HG03457 (cell line): ENCODE data around the gene FARP1.

Experiments
- ATAC-seq: cut with Tn5 transposase; IDR thresholded peaks from one replicate; pipeline ENCODE4 v1.9.1; 2021; ENCODE audit warnings: moderate number of reproducible peaks; ENCODE audit not compliant: unreplicated experiment

FARP1 gene

DNA sequence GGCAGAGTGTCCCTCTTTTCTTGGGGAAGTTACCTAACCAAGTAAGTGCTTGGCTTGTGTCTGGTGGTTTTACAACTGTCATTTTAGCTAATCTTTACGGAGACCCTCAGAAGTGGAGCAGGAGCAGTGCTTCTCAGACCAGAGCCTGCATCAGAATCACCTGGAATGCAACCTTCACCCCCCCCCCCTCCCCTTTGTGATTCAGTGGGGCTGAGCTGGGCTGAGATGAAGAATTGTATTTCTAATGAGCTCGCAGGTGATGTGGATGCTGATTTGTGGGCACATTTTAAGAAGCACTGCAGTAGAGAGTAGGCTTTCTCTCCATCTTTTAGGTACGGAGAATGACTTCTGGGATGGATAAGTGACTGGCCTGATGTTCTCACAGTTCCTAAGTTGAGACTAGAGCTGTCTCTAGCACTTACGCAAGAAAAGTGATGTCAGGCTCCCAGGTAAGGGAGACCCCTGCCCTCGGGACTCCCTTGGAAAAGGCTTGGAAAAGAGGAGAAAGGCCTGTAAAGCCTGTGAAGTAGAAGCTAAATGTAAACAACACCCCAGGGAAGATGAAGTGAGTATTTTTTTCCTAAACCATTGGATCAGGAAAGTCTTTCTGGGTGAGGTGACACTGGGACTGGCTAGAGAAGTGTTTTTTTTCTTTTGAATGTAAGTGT is 57.5 kb downstream of the FARP1 start:
- ATAC-seq, result no peak

DNA sequence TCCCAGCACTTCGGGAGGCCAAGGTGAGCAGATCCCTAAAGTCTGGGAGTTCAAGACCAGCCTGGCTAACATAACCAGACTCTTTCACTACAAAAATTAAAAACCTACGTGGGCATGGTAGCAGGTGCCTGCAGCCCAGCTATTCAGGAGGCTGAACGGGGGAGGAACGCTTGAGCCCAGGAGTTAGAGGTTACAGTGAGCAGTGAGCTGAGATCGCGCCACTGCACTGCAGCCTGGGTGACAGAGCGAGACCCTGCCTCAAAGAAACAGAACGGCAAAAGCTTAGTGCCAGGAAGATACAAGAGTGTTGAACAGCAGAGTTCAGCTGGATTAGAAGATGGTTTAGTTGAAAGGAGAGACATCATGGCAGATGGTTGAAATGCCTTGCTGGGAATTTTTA is 58.3 kb downstream of the FARP1 start:
- no peak for ATAC-seq

DNA sequence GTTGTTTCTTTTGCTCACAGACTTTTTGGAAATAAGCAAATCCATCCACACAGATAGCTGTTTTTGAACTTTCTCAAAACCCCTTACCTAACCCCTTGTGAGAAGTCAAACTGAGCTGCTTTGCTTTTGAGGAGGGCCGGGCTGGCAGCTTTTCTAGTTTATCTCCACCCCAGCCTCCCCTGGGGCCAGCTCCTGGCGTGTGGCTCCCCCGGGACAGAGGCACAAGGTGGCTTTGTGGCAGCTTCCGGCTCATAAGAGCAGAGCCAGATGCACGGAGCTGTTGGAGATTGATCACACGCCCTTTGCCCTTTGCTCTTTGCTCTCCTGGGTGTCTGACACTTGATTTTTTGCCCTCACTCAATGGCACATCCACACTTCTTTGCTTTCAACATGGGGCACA is 59.1 kb downstream of the FARP1 start:
- no peak for ATAC-seq

DNA sequence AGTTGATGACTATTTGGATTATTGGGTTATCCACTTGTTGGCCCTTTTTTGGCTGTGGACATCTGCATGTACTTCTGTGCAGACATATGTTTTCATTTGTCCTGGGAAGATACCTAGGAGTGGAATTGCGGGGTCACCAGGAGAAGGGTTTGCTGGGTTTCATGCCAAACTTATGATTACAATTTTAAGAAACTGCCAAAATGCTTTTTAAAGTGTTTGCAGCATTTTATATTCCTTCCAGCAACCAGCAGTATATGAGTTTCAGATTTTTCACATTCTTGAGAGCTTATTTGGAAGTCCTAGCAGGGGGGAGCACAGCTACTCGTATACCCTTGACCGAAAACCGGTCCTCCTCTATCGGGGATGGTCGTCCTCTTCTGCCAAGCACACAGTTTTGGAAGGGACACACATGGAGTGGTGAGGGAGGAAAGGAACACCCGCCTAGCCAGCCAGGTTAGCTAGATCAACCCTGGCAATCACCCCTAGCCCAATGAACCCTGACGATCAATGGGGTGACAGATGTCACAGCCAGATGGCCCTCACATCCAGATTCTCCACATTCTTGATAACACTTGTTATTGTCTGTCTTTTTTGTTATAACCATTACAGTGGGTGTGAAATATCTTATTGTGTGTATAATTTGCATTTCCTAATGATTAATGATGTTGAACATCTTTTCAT is 60.9 kb downstream of the FARP1 start:
- no peak for ATAC-seq

DNA sequence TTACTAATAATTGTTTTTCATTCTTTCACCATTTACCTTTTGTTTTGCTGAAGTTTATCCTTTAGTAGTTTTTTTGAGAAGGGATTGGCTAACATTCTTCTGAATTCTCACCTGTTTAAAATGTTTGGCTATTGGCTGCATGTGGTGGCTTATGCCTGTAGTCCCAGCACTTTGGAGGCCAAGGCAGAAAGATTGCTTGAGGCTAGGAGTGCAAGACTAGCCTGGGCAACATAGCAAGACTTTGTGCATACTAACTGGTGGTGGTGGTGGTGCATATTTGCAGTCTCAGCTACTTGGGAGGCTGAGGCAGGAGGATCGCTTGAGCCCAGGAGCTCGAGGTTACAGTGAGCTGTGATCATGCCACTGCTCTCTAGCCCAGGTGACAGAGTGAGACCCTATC is 61.7 kb downstream of the FARP1 start:
- no peak for ATAC-seq

DNA sequence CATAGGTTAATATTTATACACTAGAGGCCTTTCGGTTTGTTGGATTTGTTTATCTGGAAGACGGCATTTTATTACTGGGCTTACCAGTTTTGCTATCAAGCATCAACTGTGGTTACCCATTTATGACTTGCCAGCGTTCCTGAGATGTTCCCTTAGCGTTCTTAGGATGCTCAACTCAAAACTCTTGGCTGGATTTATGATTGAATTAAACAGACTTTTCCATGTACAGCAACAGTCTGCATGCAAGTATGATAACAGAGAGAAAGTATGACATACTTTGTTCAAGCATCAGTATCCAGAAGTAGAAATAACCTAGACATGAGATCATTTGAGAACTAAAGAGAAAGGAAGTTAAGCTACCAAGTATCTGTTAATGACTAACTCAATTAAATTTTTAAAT is 64.1 kb downstream of the FARP1 start:
- no peak for ATAC-seq

DNA sequence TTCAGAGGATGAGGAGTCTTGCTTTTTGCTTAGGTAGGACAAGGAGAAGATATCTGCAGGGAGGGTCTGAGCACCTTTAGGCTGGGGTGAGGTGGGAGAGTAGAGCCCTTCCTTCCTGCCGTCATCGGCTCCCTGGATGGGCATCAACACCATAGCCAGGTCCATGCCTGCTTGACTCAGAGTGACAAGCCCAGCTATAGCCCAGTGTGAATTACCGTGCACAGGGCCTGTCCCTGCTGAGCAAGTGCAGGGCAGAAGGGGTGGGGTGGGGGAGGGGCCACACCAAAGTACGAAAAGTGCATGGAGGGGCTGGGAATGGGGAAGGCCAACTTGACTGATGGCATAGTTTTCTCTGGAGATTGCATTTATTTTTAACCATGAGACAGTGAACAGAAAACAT is 64.5 kb downstream of the FARP1 start:
- ATAC-seq, result no peak

DNA sequence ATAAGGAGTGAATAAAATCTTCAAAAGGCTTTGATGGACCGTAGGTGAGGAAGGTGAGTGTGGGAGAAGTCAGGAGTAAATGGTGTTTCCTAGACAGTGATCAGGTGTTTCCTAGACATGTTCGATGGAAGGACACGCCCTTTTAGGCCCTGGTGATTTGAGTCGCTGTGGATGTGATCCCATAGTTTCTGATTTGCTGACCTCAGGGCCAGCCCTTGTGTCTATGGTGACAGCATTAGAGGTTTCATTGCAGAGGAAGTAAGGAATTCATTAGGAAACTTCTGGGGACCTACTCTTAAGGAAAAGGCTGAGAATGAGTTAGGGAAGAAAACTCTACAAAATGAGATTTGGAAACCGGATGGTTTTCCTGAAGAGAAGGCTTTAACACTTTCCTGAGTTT is 65.7 kb downstream of the FARP1 start:
- no peak for ATAC-seq

DNA sequence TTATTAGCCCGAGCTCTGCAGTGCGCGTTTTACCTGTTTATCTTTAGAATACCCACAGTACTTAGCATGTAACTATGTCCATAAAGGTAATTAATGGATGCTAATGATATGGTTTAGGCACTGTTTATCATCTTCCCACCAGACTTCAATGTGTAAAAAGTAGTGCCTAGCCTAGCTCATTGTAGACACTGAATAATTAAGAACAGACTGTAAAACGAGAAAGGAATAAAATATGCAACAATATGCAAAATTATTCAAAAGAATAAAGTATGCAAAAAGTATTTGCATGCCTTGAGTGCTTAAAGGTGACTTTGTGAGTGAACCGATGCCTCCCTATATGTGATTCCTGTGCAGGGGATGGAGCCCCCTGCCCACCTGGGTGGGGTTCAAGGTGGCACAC is 69.9 kb downstream of the FARP1 start:
- no peak for ATAC-seq

DNA sequence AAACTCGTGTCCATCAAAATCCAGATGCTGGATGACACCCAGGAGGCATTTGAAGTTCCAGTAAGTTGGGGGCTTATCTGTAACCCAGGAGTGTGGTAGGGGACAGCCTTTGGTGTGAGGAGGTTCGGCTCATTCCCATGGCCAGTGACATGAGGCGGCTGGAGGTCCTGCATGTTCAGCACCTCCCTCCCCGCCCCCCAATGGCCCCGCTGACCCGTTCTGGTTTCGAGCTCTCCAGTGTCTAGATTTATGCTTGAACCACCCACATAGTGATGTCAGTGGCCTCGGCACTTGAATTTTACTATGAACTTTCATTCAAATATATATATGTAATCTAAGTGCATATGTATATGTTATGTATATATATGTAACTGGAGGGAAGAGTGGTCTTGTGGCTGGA is 70.5 kb downstream of the FARP1 start:
- ATAC-seq, result no peak

DNA sequence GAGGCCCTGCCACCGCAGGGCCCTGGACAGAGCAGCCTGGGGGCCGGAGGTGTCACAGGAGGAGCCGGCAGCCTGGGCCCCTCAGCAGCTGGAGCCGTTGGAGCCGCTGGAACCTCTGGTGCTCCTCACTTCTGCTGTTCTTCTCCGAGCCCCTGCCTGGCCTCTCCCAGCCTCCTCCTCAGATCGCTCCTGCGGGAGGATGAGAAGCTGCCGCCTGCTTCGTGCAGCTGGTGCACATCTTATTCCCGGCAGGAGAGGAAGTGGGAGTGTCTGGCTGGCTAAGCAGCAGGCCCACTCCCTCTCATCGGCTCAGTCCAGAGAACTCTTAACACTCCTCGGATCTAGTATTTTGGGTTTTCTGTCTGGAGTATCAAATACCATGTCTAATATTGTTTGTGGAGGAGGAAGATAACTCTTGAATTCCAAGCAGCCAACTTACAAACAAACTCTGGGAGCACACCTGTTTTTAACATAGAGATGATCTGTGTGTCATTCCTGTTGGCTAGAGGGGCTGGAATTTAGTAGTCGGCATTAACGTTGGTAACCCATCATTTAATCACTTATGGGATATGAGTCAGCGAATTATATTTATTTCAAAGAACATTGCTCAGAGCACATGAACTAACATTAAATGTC is 71.2 kb downstream of the FARP1 start:
- no peak for ATAC-seq

DNA sequence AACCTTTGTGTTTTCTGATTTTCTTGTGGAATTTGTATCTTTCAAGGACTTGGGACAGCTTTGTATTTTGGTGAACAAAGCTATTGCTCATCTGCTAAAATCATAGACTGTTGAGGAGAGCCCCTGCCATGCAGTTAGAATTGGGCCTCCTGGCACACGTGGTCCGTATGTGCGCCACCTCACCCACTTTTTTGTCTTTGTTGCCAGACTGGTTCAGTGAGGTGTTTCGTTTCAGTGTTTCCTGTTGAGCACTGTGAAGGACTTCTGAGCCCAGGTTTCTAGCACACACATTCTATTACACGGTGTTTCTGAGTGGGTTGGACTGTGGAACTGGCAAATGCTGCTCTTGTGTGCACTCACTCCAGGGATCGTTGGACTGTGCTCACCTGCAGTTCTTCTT is 71.8 kb downstream of the FARP1 start:
- ATAC-seq, result no peak

DNA sequence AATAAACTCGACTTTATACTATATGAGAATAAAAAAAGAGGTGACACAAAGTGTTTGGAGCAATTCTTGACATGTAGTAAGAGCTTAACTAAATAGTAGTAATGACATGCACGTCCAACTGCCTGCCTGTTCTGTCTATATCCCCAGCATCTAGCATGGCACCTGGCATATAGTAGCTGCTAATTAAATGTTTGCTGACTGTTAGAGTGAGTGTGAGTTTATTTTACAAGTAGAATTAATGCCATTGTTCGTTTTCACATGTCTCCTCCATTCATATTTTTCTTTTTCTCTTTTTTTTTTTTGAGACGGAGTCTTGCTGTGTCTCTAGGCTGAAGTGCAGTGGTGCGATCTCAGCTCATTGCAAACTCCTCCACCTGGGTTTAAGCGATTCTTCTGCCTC is 72.6 kb downstream of the FARP1 start:
- ATAC-seq, result no peak

DNA sequence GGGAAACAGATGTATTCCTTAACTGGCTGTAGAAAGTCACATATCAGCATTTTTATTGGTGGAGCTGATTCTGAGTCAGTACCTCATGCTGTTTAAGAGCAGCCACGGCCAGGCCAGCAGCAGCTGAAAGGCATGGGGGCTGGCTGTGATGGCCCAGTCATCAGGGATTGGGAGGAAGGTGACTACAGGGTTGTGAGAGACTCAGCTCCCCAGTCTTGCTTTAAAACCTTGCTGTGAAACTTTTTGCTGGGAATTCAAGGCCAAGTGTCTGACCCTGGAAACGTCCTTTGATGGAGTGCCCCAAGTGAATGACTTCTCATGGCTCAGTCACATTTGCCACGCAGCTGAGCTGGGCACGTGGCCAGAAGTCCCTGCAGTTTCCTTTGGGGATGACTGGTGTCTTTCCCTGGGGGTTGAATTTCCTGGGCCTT is 73.3 kb downstream of the FARP1 start:
- no peak for ATAC-seq

DNA sequence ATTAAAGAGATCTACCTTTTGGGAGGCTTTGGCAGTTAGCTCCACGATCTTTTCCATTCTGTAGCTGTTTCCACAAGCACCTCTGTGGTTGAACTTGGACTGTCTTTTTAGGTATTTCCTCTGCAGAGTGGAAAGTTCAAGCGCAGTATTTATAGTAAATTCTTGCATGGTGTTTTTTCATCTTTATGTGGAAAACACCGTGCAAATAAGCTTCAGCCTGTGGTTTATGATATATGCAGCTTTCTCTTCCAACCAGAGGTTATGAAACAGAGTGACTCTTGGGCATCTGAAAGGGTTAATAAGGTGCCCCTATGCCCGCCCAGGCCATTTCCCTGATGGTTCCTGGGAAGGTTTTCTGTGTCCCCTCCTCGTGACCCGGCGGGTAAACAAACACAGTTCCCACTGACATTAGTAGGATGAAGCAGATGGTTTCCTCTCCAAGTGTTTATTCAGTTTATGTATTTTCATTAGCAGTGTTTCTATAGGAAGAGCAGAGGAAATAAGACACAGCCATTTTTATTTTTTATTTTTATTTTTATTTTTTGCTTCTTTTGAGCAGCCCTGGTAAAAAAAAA is 73.9 kb downstream of the FARP1 start:
- ATAC-seq, result no peak

DNA sequence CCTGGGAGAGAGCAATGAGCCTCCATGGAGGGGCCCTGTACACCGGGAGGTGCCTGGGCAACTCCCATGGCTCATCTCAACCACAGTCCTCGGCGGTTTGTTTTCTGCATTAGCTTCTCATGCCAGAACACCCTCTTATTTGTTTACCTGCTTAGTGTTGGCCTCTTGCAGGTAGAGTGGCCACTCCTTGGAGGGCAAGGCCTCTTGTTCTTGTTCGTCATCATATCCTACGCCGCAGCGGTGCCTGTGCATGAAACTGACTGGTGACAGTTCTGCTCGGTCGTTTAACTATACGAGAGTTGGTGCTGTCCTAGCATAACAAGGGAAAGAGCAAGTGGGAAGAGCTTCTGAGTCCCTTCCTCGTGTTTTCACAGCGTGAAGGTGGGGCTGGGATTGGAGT is 74.7 kb downstream of the FARP1 start:
- ATAC-seq, result no peak

DNA sequence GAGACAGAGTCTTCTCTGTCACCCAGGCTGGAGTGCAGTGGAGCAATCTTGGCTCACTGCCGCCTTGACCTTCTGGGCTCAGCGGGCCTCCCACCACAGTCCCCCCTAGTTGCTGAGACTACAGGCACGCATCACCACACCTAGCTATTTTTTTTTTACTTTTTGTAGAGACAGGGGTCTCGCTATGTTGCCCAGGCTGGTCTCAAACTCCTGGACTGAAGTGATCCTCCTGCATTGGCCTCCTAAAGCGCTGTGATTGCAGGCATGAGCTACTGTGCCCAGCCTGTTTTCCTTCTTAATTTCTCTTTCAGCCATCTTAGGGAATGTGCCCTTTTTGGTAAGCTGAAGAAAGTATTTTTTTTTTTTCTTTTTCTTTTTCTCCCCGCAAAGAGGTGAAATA is 76.8 kb downstream of the FARP1 start:
- no peak for ATAC-seq

DNA sequence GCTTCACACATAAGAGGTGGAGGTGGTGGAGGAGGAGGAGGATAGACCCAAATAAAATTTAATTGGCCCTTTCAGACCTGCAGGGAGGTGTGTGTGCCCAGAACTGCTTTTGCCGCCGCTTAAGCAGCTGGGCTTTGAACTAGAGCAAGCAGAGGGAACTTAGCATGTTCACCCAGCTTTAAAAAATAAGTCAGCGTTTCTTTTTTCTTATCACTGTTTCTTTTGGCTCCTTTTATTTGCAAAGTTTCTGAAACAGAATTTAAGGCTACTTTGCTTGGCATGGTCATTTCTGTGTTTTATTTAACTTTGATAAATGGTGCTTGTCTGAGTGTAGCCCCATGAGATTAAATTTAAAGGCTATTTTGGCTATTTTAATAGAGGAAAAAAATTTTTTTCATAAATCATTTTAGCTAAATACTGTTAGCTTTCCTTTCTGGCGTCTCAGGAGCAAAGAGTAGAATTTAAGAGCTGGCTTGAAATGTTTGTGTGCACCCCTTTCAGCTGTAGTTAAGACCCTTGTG is 77.4 kb downstream of the FARP1 start:
- ATAC-seq, result no peak

DNA sequence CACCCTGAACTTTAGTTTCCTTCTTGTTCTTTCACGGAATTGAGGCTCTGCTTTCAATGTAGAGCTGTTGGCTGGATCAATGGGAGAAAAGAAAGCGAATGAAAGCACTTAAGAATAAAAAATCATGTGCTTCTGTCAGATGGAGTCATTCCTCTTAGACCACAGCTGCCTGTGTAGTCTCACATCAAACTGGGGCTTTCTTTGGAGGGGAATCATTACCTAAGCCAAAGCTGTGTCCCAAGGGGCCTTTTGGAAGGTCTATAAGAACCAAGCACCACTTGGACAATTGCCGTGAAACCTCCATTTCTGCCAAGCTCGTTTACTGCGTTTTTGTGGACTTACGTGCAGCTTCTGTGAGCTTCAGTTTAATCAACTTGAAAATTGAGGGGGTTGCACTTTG is 78.3 kb downstream of the FARP1 start:
- no peak for ATAC-seq

DNA sequence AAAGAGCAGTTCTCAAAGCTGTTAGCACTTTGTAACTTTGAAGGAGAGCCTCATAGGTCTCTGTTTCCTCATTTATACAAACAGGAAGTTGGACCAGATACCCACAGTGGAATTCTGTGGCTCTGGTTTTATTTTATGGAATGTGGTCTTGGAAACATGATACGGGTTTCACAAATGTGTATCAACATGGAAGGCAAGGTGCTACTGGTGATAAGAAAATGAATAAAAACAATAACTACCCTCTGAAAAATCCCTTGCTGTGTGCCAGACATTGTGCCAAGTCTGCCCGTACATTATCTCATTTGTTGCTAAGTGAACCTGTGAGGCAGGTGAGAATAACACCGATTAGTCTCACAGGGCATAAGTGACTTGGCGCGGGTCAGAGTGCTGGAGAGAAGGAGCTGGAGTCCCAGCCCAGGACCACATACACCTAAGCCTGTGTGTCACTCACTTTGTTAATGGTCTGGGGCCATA is 79.2 kb downstream of the FARP1 start:
- ATAC-seq, result no peak

DNA sequence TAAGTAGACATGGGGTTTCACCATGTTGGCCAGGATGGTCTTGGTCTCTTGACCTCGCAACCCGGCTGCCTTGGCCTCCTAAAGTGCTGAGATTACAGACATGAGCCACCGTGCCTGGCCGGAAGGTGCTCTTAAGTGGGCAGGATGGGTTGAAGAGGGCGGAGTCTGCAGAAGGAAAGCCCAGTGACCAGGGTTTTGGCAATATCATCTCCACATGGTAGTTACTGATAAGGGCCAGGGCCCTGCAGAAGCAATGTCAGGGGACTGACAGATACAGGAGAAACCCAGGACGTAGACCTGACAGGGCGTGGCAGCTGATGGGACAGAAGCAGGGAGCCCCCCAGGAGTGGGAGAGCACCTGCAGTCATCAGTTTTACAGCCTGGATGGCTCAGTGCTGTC is 79.9 kb downstream of the FARP1 start:
- ATAC-seq, result no peak

DNA sequence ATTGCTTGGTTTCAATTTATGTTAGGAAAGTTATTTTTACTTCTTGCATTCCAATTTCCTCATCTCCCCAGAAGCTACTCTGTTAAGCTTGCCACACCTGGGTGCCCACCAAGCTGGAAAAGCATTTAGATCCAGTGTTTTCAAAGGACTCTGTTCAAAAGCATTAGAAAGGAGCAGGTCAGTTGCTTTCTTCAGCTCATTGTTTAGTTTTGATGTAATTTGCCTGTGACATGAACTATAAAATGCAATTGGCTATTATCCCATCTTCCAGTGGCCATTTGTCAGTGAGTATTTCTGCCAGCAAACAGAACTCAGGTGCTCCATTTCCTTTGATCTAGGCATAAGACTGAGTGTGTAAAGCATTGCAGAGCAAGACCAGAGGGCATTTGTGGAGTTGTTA is 80.8 kb downstream of the FARP1 start:
- no peak for ATAC-seq
